HG02943 (cell line): ENCODE results near the gene IGFBPL1.
A peak's percentile ranks its signal among the peaks of the same experiment; 100 is the strongest.
"Not testable (repeated sequence)": the region's sequence is repeated elsewhere in the genome, so short reads cannot be mapped to it uniquely, and the experiment has no call there.

ENCODE experiments used
- ATAC-seq: cut with Tn5 transposase; IDR thresholded peaks from one replicate; pipeline ENCODE4 v1.9.1; 2021; ENCODE audit warnings: mild to moderate bottlenecking, low read depth, moderate library complexity; ENCODE audit not compliant: unreplicated experiment

Gene IGFBPL1

GRCh38 chr9:38401994-38402393 lies 22.3 kb downstream of the IGFBPL1 start:
- ATAC-seq = no peak

GRCh38 chr9:38399191-38399590 lies 25.1 kb downstream of the IGFBPL1 start:
- ATAC-seq = not testable (repeated sequence)

- no peak for ATAC-seq
Observed at GRCh38 chr9:38396371-38396671, 27.9 kb downstream of the IGFBPL1 start.

- ATAC-seq = no peak
Observed at GRCh38 chr9:38395653-38396370, 28.4 kb downstream of the IGFBPL1 start.

GRCh38 chr9:38394416-38394815 lies 29.8 kb downstream of the IGFBPL1 start:
- ATAC-seq = no peak

- no peak for ATAC-seq
Observed at GRCh38 chr9:38393128-38393796, 31.0 kb downstream of the IGFBPL1 start.

GRCh38 chr9:38392235-38393127 lies 31.8 kb downstream of the IGFBPL1 start, which contains the start of gene ALDH1B1:
ALDH1B1 (plus strand) TSS chr9:38392702; CDS start chr9:38395749, 3,047 bp downstream.
- peak; percentile 99 for ATAC-seq

- no peak for ATAC-seq
Observed at GRCh38 chr9:38391278-38392118, 32.8 kb downstream of the IGFBPL1 start.

- no peak for ATAC-seq
Observed at GRCh38 chr9:38390851-38391250, 33.4 kb downstream of the IGFBPL1 start.

GRCh38 chr9:38390442-38390841 lies 33.8 kb downstream of the IGFBPL1 start:
- ATAC-seq = no peak

GRCh38 chr9:38389313-38389712 lies 34.9 kb downstream of the IGFBPL1 start:
- ATAC-seq = no peak

- ATAC-seq = no peak
Observed at GRCh38 chr9:38388283-38389223, 35.7 kb downstream of the IGFBPL1 start.

GRCh38 chr9:38387751-38388150 lies 36.5 kb downstream of the IGFBPL1 start:
- ATAC-seq = no peak

- ATAC-seq = no peak
Observed at GRCh38 chr9:38387066-38387465, 37.2 kb downstream of the IGFBPL1 start.

- no peak for ATAC-seq
Observed at GRCh38 chr9:38386319-38386895, 37.8 kb downstream of the IGFBPL1 start.

GRCh38 chr9:38385896-38386295 lies 38.4 kb downstream of the IGFBPL1 start:
- no peak for ATAC-seq

GRCh38 chr9:38384990-38385848 lies 39.0 kb downstream of the IGFBPL1 start:
- no peak for ATAC-seq

- no peak for ATAC-seq
Observed at GRCh38 chr9:38382141-38382540, 42.1 kb downstream of the IGFBPL1 start.
